Measurements from ENCODE around the gene CHMP4A.

DNA sequence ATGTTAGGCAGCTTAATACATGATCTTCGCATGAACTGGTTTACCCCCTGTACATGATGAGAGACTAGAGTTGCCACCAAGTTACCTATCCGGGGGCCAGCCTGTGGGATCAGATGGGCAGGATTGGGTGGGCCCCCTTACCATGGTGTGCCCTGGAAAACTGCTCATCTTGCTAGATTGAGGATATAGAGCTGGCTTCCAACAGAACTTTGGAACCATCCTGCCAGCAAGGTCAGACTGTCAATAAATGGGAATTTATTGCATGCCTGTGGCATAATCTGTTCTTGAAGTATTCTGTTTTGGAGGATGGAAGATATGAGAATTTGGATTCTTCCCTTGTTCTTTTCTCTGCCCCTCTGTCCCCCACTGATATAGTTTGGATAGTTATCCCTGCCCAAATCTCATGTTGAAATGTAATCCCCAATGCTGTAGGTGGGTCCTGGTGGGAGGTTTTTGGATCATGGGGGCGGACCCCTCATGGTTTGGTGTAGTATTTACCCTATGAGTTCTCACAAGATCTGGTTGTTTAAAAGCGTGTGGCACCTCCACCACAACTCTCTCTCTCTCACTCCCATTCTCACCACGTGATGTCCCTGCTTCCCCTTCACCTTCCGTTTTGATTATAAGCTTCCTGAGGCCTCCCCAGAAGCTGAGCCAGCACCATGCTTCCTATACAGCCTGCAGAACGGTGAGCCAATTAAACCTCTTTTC lies 14.3 kb downstream of the CHMP4A start:
- TF ChIP-seq, protein P1, sequence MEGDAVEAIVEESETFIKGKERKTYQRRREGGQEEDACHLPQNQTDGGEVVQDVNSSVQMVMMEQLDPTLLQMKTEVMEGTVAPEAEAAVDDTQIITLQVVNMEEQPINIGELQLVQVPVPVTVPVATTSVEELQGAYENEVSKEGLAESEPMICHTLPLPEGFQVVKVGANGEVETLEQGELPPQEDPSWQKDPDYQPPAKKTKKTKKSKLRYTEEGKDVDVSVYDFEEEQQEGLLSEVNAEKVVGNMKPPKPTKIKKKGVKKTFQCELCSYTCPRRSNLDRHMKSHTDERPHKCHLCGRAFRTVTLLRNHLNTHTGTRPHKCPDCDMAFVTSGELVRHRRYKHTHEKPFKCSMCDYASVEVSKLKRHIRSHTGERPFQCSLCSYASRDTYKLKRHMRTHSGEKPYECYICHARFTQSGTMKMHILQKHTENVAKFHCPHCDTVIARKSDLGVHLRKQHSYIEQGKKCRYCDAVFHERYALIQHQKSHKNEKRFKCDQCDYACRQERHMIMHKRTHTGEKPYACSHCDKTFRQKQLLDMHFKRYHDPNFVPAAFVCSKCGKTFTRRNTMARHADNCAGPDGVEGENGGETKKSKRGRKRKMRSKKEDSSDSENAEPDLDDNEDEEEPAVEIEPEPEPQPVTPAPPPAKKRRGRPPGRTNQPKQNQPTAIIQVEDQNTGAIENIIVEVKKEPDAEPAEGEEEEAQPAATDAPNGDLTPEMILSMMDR (IDR thresholded peaks at IDR 0.05; ENCODE audit: poor library complexity, severe bottlenecking) = no peak
- TF ChIP-seq EP300 (conservative IDR thresholded peaks at IDR 0.05; ENCODE audit: poor library complexity, severe bottlenecking) (no peak), POLR2AphosphoS5 (IDR thresholded peaks at IDR 0.05) (no peak), SMC3 (conservative IDR thresholded peaks at IDR 0.05; ENCODE audit: poor library complexity) (no peak), RAD21 (conservative IDR thresholded peaks at IDR 0.05) (no peak), EZH2 (IDR thresholded peaks at IDR 0.05; ENCODE audit: borderline replicate concordance, insufficient read depth, low read length, poor library complexity, severe bottlenecking) (no peak), MXI1 (conservative IDR thresholded peaks at IDR 0.05; ENCODE audit: poor library complexity, severe bottlenecking) (no peak), TAF1 (IDR thresholded peaks at IDR 0.05; ENCODE audit: low read depth) (no peak)
- TF ChIP-seq, protein P2, sequence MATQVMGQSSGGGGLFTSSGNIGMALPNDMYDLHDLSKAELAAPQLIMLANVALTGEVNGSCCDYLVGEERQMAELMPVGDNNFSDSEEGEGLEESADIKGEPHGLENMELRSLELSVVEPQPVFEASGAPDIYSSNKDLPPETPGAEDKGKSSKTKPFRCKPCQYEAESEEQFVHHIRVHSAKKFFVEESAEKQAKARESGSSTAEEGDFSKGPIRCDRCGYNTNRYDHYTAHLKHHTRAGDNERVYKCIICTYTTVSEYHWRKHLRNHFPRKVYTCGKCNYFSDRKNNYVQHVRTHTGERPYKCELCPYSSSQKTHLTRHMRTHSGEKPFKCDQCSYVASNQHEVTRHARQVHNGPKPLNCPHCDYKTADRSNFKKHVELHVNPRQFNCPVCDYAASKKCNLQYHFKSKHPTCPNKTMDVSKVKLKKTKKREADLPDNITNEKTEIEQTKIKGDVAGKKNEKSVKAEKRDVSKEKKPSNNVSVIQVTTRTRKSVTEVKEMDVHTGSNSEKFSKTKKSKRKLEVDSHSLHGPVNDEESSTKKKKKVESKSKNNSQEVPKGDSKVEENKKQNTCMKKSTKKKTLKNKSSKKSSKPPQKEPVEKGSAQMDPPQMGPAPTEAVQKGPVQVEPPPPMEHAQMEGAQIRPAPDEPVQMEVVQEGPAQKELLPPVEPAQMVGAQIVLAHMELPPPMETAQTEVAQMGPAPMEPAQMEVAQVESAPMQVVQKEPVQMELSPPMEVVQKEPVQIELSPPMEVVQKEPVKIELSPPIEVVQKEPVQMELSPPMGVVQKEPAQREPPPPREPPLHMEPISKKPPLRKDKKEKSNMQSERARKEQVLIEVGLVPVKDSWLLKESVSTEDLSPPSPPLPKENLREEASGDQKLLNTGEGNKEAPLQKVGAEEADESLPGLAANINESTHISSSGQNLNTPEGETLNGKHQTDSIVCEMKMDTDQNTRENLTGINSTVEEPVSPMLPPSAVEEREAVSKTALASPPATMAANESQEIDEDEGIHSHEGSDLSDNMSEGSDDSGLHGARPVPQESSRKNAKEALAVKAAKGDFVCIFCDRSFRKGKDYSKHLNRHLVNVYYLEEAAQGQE (IDR thresholded peaks at IDR 0.05; ENCODE audit: borderline replicate concordance) = no peak

All from neural cell (in vitro differentiated cells).